Neural crest cell (in vitro differentiated cells): ENCODE results near the gene NUMB. TPM values are rescaled to one million over a fixed set of nuclear protein-coding genes. Genes with fewer than 3 reads are reported as not detected.

Experiments
- DNase-seq: peaks from one replicate; pipeline ENCODE4 v3.0.0; 2021; ENCODE audit warnings: low read depth, mixed read lengths, low spot score
- H3K27ac Mint-ChIP-seq: one replicate; pipeline ENCODE4 v1.8.0; 2021; ENCODE audit warnings: mild to moderate bottlenecking, mixed read lengths; ENCODE audit not compliant: unreplicated experiment
- H3K27me3 Mint-ChIP-seq: 2 replicates; pipeline ENCODE4 v1.8.0; 2021; ENCODE audit warnings: low read depth, mild to moderate bottlenecking, mixed read lengths
- H3K36me3 Mint-ChIP-seq: 2 replicates; pipeline ENCODE4 v1.8.0; 2021; ENCODE audit warnings: low read depth, mild to moderate bottlenecking, mixed read lengths
- H3K4me1 Mint-ChIP-seq: 2 replicates; pipeline ENCODE4 v1.8.0; 2021; ENCODE audit warnings: mixed read lengths
- H3K4me3 Mint-ChIP-seq: one replicate; pipeline ENCODE4 v1.8.0; 2021; ENCODE audit warnings: mild to moderate bottlenecking, mixed read lengths
- H3K9me3 Mint-ChIP-seq: 2 replicates; pipeline ENCODE4 v1.8.0; 2021; ENCODE audit warnings: mixed read lengths
- total RNA-seq: library from RNA; stranded (reverse); gene quantifications from 2 replicates; pipeline ENCODE4 v1.2.1, GENCODE V29; 2021
- TF ChIP-seq, protein P1 (sequence below): fragments of 200-600 bp; sonication (generic); conservative IDR thresholded peaks from 2 replicates; pipeline ENCODE4 v1.5.0; 2021; ENCODE audit warnings: antibody characterized with exemption, mild to moderate bottlenecking

The NUMB gene
- total RNA-seq, 1 donor from 2014 or later: 40.7 TPM

GRCh38 chr14:73295198-73295796, 163.0 kb downstream of the NUMB start:
- Mint-ChIP-seq H3K4me3 (no peak overlapping the region), H3K4me1 (peaks cover 4% of the 10 kb centered on the region), H3K9me3 (no peaks in the 10 kb centered on the region), H3K27ac (no peak overlapping the region), H3K36me3 (peaks cover 3% of the 10 kb centered on the region), H3K27me3 (no peaks in the 10 kb centered on the region)
- TF ChIP-seq, protein P1, sequence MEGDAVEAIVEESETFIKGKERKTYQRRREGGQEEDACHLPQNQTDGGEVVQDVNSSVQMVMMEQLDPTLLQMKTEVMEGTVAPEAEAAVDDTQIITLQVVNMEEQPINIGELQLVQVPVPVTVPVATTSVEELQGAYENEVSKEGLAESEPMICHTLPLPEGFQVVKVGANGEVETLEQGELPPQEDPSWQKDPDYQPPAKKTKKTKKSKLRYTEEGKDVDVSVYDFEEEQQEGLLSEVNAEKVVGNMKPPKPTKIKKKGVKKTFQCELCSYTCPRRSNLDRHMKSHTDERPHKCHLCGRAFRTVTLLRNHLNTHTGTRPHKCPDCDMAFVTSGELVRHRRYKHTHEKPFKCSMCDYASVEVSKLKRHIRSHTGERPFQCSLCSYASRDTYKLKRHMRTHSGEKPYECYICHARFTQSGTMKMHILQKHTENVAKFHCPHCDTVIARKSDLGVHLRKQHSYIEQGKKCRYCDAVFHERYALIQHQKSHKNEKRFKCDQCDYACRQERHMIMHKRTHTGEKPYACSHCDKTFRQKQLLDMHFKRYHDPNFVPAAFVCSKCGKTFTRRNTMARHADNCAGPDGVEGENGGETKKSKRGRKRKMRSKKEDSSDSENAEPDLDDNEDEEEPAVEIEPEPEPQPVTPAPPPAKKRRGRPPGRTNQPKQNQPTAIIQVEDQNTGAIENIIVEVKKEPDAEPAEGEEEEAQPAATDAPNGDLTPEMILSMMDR: peak; percentile 84
- no peak for DNase-seq

GRCh38 chr14:73293782-73294781, 164.3 kb downstream of the NUMB start:
- H3K9me3 Mint-ChIP-seq: no peaks in the 10 kb centered on the region
- H3K4me3 Mint-ChIP-seq: no peak overlapping the region
- H3K27ac Mint-ChIP-seq: no peak overlapping the region
- H3K36me3 Mint-ChIP-seq: peaks cover 4% of the 10 kb centered on the region
- peaks cover 5% of the 10 kb centered on the region for H3K4me1 Mint-ChIP-seq
- TF ChIP-seq, protein P1: no peak
- no peaks in the 10 kb centered on the region for H3K27me3 Mint-ChIP-seq
- no peak for DNase-seq

DNA sequence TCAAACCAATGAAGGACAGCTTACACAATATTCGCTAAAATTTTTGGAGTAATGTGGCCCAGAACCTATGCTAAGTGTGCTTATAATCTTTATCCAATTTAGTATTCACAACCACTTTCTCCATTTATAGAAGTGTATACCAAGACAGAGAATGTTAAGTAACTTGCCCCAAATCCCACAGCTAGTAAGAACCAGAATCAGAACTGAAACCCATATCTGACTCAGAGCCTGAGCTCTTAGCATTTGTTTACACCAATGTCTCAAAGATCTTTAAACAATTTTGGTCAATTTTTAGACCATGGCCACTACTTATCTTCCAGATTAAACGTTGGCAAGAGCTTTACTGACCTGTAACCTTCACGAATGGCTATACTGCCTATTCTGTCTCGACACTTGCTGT, 168.1 kb downstream of the NUMB start:
- no peaks in the 10 kb centered on the region for H3K9me3 Mint-ChIP-seq
- H3K36me3 Mint-ChIP-seq: peaks cover 6% of the 10 kb centered on the region
- TF ChIP-seq, protein P1: no peak
- H3K27me3 Mint-ChIP-seq: no peaks in the 10 kb centered on the region
- H3K4me3 Mint-ChIP-seq: no peak overlapping the region
- H3K27ac Mint-ChIP-seq: no peak overlapping the region
- no peak for DNase-seq
- peaks cover 11% of the 10 kb centered on the region for H3K4me1 Mint-ChIP-seq

DNA sequence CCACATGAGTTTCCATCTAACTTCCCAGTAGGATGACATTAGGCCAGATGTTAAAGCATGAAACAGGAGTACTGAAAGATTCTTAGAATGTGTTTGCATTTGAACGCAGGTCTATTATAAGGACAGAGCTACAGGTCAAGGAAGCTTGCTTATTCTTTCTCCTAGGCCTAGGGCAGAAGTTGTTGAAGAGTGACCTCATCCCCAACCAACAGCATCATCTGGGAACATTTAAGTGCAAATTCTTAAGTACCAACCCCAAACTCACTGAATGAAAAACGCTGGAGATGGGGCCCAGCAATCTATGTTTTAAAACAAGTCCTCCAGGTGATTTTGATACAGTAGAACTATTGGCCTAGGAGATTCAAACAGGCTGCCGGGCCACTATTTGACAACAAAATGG, 168.6 kb downstream of the NUMB start:
- H3K4me3 Mint-ChIP-seq: no peak overlapping the region
- no peak for DNase-seq
- H3K36me3 Mint-ChIP-seq: peaks cover 6% of the 10 kb centered on the region
- peaks cover 7% of the 10 kb centered on the region for H3K4me1 Mint-ChIP-seq
- H3K27me3 Mint-ChIP-seq: no peaks in the 10 kb centered on the region
- H3K27ac Mint-ChIP-seq: no peak overlapping the region
- TF ChIP-seq, protein P1: no peak
- H3K9me3 Mint-ChIP-seq: no peaks in the 10 kb centered on the region

DNA sequence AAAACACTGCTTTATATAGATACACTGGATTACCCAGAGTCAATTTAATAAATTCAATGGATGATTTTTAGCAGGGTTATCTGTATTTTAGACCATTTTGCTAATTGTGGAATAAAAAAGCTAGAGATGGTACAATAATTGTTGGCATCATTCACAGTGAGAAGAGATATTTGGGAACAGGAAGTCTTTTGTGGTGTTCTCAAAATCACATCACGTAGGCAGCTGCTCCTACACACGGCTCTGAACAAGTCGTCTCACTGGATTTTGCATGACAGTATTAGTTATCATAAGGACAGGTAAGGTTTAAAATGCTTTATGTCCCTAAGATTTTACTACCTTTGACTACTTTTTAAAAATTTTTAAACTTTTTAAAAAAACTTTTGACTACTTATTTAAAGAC, 169.0 kb downstream of the NUMB start:
- no peak overlapping the region for H3K27ac Mint-ChIP-seq
- no peak for DNase-seq
- H3K9me3 Mint-ChIP-seq: no peaks in the 10 kb centered on the region
- no peaks in the 10 kb centered on the region for H3K27me3 Mint-ChIP-seq
- peaks cover 6% of the 10 kb centered on the region for H3K36me3 Mint-ChIP-seq
- peaks cover 7% of the 10 kb centered on the region for H3K4me1 Mint-ChIP-seq
- H3K4me3 Mint-ChIP-seq: no peak overlapping the region
- TF ChIP-seq, protein P1: no peak
